Liver (tissue), 9 donors: ENCODE measurements around the gene OR6C3. TPM values are rescaled to one million over a fixed set of nuclear protein-coding genes. Genes with fewer than 3 reads are reported as not detected.

Source experiments
- DNase-seq: peaks from one replicate; pipeline ENCODE4 v3.0.0-alpha.2; 2017; ENCODE audit warnings: low spot score
- H3K27ac ChIP-seq, 2 donors: one replicate each; pipeline ENCODE4 v1.7.0; 2013; ENCODE audit warnings: inconsistent platforms in 2 of 2, low read length in 2 of 2, control low read depth in 1 of 2, low read depth in 1 of 2, mild to moderate bottlenecking in 1 of 2
- H3K27me3 ChIP-seq, 4 donors: one replicate each; pipeline versions ENCODE4 v1.6.1 to v1.7.0; 2013; ENCODE audit warnings: low read length in 3 of 4, inconsistent platforms in 1 of 4, mild to moderate bottlenecking in 1 of 4, moderate library complexity in 1 of 4; ENCODE audit not compliant: control insufficient read depth in 4 of 4, insufficient read depth in 4 of 4
- H3K36me3 ChIP-seq, 4 donors: one replicate each; pipeline versions ENCODE4 v1.6.1 to v1.7.0; 2013; ENCODE audit warnings: low read length in 3 of 4, mild to moderate bottlenecking in 3 of 4, low read depth in 1 of 4, moderate library complexity in 1 of 4; ENCODE audit not compliant: control insufficient read depth in 4 of 4, insufficient read depth in 3 of 4
- H3K4me1 ChIP-seq, 4 donors: one replicate each; pipeline versions ENCODE4 v1.6.1 to v1.7.0; 2013; ENCODE audit warnings: low read length in 3 of 4, mild to moderate bottlenecking in 3 of 4, moderate library complexity in 1 of 4; ENCODE audit not compliant: control insufficient read depth in 4 of 4, insufficient read depth in 4 of 4
- H3K4me3 ChIP-seq, 3 donors: one replicate each; pipeline versions ENCODE4 v1.6.1 to v1.7.0; 2013; ENCODE audit warnings: low read length in 3 of 3, control low read depth in 1 of 3, low read depth in 1 of 3, mild to moderate bottlenecking in 1 of 3
- H3K9ac ChIP-seq, 2 donors: one replicate each; pipeline ENCODE4 v1.7.0; 2013; ENCODE audit warnings: low read length in 2 of 2, mild to moderate bottlenecking in 2 of 2, moderate library complexity in 2 of 2, control low read depth in 1 of 2, low read depth in 1 of 2
- H3K9me3 ChIP-seq, 4 donors: one replicate each; pipeline versions ENCODE4 v1.6.1 to v1.7.0; 2013; ENCODE audit warnings: low read length in 3 of 4; ENCODE audit not compliant: control insufficient read depth in 4 of 4
- ATF3 ChIP-seq: IDR thresholded peaks from 2 replicates; pipeline ENCODE4 v1.6.1; 2016; ENCODE audit warnings: antibody characterized with exemption
- CTCF ChIP-seq: fragments of 150-350 bp; IDR thresholded peaks from 2 replicates; pipeline ENCODE4 v1.5.1; 2017; ENCODE audit warnings: improper control_type of control experiment, low read depth, low read length; ENCODE audit not compliant: missing input control
- EGR1 ChIP-seq, 2 donors: IDR thresholded peaks; 2 replicates each; pipeline ENCODE4 v1.6.1; 2016 to 2018; ENCODE audit warnings: antibody characterized with exemption in 2 of 2, low read depth in 2 of 2
- FOXA1 ChIP-seq: IDR thresholded peaks from 2 replicates; pipeline ENCODE4 v1.6.1; 2016; ENCODE audit warnings: antibody characterized with exemption
- FOXA2 ChIP-seq: IDR thresholded peaks from 2 replicates; pipeline ENCODE4 v1.6.1; 2016; ENCODE audit warnings: antibody characterized with exemption
- GABPA ChIP-seq, 2 donors: IDR thresholded peaks in 1 of 2; conservative IDR thresholded peaks in 1 of 2; 2 replicates each; pipeline ENCODE4 v1.6.1; 2016; ENCODE audit warnings: antibody characterized with exemption in 2 of 2, mild to moderate bottlenecking in 1 of 2, moderate library complexity in 1 of 2
- HNF4A ChIP-seq, 2 donors: conservative IDR thresholded peaks; 2 replicates each; pipeline ENCODE4 v1.6.1; 2016; ENCODE audit warnings: antibody characterized with exemption in 2 of 2, mild to moderate bottlenecking in 2 of 2
- HNF4G ChIP-seq: IDR thresholded peaks from 2 replicates; pipeline ENCODE4 v1.6.1; 2016; ENCODE audit warnings: antibody characterized with exemption
- JUND ChIP-seq, 2 donors: IDR thresholded peaks; 2 replicates each; pipeline ENCODE4 v1.6.1; 2016; ENCODE audit warnings: antibody characterized with exemption in 2 of 2
- MAX ChIP-seq: IDR thresholded peaks from 2 replicates; pipeline ENCODE4 v1.6.1; 2016; ENCODE audit warnings: antibody characterized with exemption
- NR2F2 ChIP-seq: IDR thresholded peaks from 2 replicates; pipeline ENCODE4 v1.6.1; 2016; ENCODE audit warnings: antibody characterized with exemption
- RAD21 ChIP-seq, 2 donors: IDR thresholded peaks; 2 replicates each; pipeline ENCODE4 v1.6.1; 2016; ENCODE audit warnings: antibody characterized with exemption in 2 of 2, mild to moderate bottlenecking in 2 of 2
- REST ChIP-seq: IDR thresholded peaks from 2 replicates; pipeline ENCODE4 v1.6.1; 2016; ENCODE audit warnings: antibody characterized with exemption, mild to moderate bottlenecking
- RXRA ChIP-seq, 2 donors: IDR thresholded peaks; 2 replicates each; pipeline ENCODE4 v1.6.1; 2017 to 2018; ENCODE audit warnings: antibody characterized with exemption in 2 of 2, mild to moderate bottlenecking in 1 of 2
- SP1 ChIP-seq: IDR thresholded peaks from 2 replicates; pipeline ENCODE4 v1.6.1; 2018; ENCODE audit warnings: antibody characterized with exemption, mild to moderate bottlenecking
- TAF1 ChIP-seq: conservative IDR thresholded peaks from 2 replicates; pipeline ENCODE4 v1.6.1; 2016; ENCODE audit warnings: antibody characterized with exemption, mild to moderate bottlenecking
- YY1 ChIP-seq: IDR thresholded peaks from 2 replicates; pipeline ENCODE4 v1.6.1; 2016; ENCODE audit warnings: antibody characterized with exemption, mild to moderate bottlenecking
- ZBTB33 ChIP-seq: IDR thresholded peaks from 2 replicates; pipeline ENCODE4 v1.6.1; 2016; ENCODE audit warnings: antibody characterized with exemption
- WGBS: extraction: QIAGEN DNeasy Blood & Tissue Kit; methylation state at CpG from one replicate; pipeline ENCODE4 v1.1.7; 2013; 5-methylcytosine and 5-hydroxymethylcytosine counted together
- polyA plus RNA-seq, 2 donors: library from polyadenylated mRNA; stranded (reverse) in 1 of 2; unstranded in 1 of 2; fragments of 200-250 nt in 1 of 2; fragments of >200 nt in 1 of 2; fragmentation: Nextera tagmentation in 1 of 2; extraction: Ambion mirVana in 1 of 2; gene quantifications; one replicate each; pipeline versions ENCODE4 v1.2.1 to v1.2.3, GENCODE V29; 2013 to 2015
- total RNA-seq, 2 donors: library from RNA; depleted of rRNA; stranded (reverse); fragments of >200 nt; gene quantifications; one replicate each; pipeline ENCODE4 v1.2.3, GENCODE V29; 2014
- donor health status: healthy.
- donor health status: healthy.
- donor health status: healthy.
- donor health status: healthy.
- donor health status: healthy.

The OR6C3 gene
- total and polyA plus RNA-seq, 4 donors = not detected

GRCh38 chr12:55365086-55365485 lies 34.5 kb downstream of the OR6C3 start:
- Histone ChIP-seq H3K27ac (no peak overlapping the region), H3K9ac (no peak overlapping the region), H3K9me3 (no peaks in the 10 kb centered on the region), H3K36me3 (no peaks in the 10 kb centered on the region), H3K4me3 (no peak overlapping the region), H3K27me3 (peaks cover 0 to 3% (median under 1%) of the 10 kb centered on the region in 4 donors), H3K4me1 (no peaks in the 10 kb centered on the region)
- TF ChIP-seq RAD21 (IDR thresholded peaks at IDR 0.05) = no peak
- DNase-seq = no peak
- 69% methylated on average over 3 of the region's 3 CpGs for WGBS

- Histone ChIP-seq H3K36me3 (no peaks in the 10 kb centered on the region), H3K27ac (no peak overlapping the region), H3K9me3 (no peaks in the 10 kb centered on the region), H3K4me1 (no peaks in the 10 kb centered on the region), H3K27me3 (peaks cover 0 to 6% (median 0%) of the 10 kb centered on the region in 4 donors), H3K9ac (no peak overlapping the region), H3K4me3 (no peak overlapping the region)
- TF ChIP-seq YY1 (no peak), ZBTB33 (no peak), SP1 (no peak), JUND (IDR thresholded peaks at IDR 0.05) (no peak), CTCF (no peak), REST (no peak), HNF4A (conservative IDR thresholded peaks at IDR 0.05) (no peak), TAF1 (no peak), HNF4G (no peak), GABPA (IDR thresholded peaks at IDR 0.05 in 1 of 2, conservative IDR thresholded peaks at IDR 0.05 in 1 of 2) (no peak), NR2F2 (no peak), RAD21 (IDR thresholded peaks at IDR 0.05) (no peak), ATF3 (no peak), EGR1 (IDR thresholded peaks at IDR 0.05; ENCODE audit: low read depth in 2 of 2) (no peak), FOXA2 (no peak), RXRA (IDR thresholded peaks at IDR 0.05) (no peak), MAX (no peak), FOXA1 (no peak)
- 74% methylated on average over 4 of the region's 4 CpGs for WGBS
- DNase-seq = no peak
Observed at GRCh38 chr12:55372521-55372920, 42.0 kb downstream of the OR6C3 start.

Other genes starting within 250 kb of the OR6C3 start
- gene OR9K2, start 204.3 kb upstream of the OR6C3 start, total RNA-seq = not detected
- gene OR9K2, start 204.3 kb upstream of the OR6C3 start, polyA plus RNA-seq = not detected
- gene OR10A7, start 109.7 kb upstream of the OR6C3 start, total RNA-seq = not detected
- gene OR10A7, start 109.7 kb upstream of the OR6C3 start, polyA plus RNA-seq = not detected
- not detected for gene OR6C74, start 86.1 kb upstream of the OR6C3 start, total RNA-seq
- not detected for gene OR6C74, start 86.1 kb upstream of the OR6C3 start, polyA plus RNA-seq
- not detected for gene OR6C6, start 34.2 kb upstream of the OR6C3 start, total RNA-seq
- not detected for gene OR6C6, start 34.2 kb upstream of the OR6C3 start, polyA plus RNA-seq
- not detected for gene OR6C1, start 16.4 kb upstream of the OR6C3 start, total RNA-seq
- gene OR6C1, start 16.4 kb upstream of the OR6C3 start, polyA plus RNA-seq = not detected
- gene OR6C75, start 32.2 kb downstream of the OR6C3 start, total RNA-seq = not detected
- not detected for gene OR6C75, start 32.2 kb downstream of the OR6C3 start, polyA plus RNA-seq
- gene OR6C65, start 69.8 kb downstream of the OR6C3 start, total RNA-seq = not detected
- gene OR6C65, start 69.8 kb downstream of the OR6C3 start, polyA plus RNA-seq = not detected
- gene OR6C76, start 95.5 kb downstream of the OR6C3 start, total RNA-seq = not detected
- not detected for gene OR6C76, start 95.5 kb downstream of the OR6C3 start, polyA plus RNA-seq
- gene OR6C2, start 113.3 kb downstream of the OR6C3 start, total RNA-seq = not detected
- not detected for gene OR6C2, start 113.3 kb downstream of the OR6C3 start, polyA plus RNA-seq
- gene OR6C70, start 139.4 kb downstream of the OR6C3 start, total RNA-seq = not detected
- gene OR6C70, start 139.4 kb downstream of the OR6C3 start, polyA plus RNA-seq = not detected
- not detected for gene OR6C68, start 161.6 kb downstream of the OR6C3 start, total RNA-seq
- not detected for gene OR6C68, start 161.6 kb downstream of the OR6C3 start, polyA plus RNA-seq
- not detected for gene OR6C4, start 218.9 kb downstream of the OR6C3 start, total RNA-seq
- gene OR6C4, start 218.9 kb downstream of the OR6C3 start, polyA plus RNA-seq = not detected
- not detected for gene OR2AP1, start 241.7 kb downstream of the OR6C3 start, total RNA-seq
- gene OR2AP1, start 241.7 kb downstream of the OR6C3 start, polyA plus RNA-seq = not detected